ENCODE results near the gene INPP5A.

The INPP5A gene

DNA sequence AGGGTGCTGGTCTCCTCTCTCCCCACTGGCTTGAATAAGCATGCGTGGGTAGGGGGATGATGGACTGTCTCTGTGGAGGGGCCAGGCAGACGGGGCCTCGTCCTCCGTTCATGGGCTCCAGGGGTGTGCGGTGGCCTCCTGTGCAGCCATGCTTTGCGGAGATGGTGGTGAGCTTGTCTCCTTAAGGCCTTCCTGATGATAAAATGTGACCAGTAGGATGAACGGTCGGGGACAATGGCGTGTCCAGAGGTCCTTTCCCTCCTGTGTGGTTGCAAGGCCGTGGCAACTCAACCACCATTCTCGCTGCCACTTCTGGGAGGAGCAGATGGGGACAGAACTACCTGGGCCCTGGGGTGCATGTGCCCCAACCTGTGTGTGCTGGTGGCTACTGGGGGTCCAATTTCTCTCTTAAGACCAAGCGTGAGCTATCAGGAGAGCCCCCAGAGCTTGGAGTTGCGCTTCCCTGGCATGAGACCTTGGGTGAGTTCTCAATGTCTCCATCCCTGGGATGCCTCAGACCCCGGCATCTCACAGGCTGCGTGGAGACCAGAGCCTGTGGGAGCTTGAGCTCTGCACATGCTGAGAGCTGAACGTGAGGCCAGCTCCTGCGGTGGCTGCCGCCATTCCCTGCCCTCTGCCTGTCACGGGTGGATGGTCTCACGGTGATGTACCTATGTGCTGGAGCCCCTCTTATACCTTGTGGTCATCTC, 112.2 kb downstream of the INPP5A start:
- in situ Hi-C loops (cut with MboI; ENCODE audit: low sequenced_read_pairs, unreplicated experiment) = loop anchor here (25.0 kb wide), 1 partner anchor 438 kb away; no protein-coding TSS in a partner anchor
- TF ChIP-seq, protein P1, sequence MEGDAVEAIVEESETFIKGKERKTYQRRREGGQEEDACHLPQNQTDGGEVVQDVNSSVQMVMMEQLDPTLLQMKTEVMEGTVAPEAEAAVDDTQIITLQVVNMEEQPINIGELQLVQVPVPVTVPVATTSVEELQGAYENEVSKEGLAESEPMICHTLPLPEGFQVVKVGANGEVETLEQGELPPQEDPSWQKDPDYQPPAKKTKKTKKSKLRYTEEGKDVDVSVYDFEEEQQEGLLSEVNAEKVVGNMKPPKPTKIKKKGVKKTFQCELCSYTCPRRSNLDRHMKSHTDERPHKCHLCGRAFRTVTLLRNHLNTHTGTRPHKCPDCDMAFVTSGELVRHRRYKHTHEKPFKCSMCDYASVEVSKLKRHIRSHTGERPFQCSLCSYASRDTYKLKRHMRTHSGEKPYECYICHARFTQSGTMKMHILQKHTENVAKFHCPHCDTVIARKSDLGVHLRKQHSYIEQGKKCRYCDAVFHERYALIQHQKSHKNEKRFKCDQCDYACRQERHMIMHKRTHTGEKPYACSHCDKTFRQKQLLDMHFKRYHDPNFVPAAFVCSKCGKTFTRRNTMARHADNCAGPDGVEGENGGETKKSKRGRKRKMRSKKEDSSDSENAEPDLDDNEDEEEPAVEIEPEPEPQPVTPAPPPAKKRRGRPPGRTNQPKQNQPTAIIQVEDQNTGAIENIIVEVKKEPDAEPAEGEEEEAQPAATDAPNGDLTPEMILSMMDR (IDR thresholded peaks at IDR 0.05; ENCODE audit: borderline replicate concordance, control extremely low read depth, extremely low read depth, insufficient read depth, missing control alignments) = no peak
- no peak for DNase-seq (ENCODE audit: low spot score)

DNA sequence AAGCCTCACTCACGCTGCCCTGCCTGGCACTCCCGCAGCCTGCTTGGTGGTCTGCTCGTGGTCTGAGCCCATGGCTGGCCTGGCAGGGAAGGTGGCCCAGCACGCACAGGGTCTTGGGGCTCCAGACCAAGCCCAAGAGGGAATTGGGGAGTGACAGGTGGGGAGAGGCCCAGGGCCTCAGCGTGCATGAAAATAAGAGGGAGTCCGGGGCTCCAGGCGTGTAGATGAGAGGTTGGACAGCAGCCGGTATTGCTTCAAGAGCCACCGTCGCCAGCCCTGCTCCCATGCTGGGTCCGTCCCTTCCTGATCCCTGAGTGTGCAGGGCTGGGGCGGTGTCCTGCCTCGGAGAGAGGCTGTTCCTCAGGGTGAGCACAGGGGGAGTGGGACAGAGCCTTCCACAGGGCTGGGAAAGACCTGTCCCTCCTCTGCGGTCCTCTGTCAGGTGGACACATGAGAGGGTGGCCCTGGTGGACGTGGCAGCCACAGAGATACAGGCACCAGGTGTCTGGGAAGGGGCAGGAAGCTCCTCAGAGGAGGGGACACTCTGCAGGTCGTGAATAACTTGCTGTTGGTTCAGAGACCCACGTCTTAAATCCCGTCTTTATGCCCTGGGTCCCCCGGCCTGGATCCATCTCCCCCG, 113.1 kb downstream of the INPP5A start:
- in situ Hi-C loops (cut with MboI; ENCODE audit: low sequenced_read_pairs, unreplicated experiment) = no loop called here
- no peak for DNase-seq (ENCODE audit: low spot score)

DNA sequence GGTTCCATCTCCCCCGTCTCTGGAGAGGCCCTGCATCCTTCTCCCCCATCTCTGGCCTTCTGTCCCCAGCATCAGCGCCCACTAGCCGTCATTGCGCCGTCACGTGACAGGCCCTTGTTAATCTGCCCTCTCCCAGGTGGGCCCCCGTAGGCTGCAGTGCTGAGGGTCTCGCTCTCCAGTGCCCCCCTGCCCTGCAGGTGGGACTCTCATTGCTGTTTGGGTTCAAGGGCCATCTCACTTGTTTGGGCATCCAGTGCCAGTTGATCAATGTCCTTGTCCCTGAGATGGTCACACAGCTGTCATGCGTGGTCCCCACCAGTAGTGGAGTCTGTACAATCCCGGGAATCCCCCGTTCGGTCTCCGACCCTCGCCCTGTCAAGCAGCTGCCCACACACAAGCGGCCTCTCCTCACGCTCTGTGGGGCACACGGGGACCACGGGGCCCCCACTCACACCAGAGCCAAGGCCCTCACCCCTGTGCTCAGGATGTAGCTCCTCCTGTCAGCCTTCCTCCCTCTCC, 114.0 kb downstream of the INPP5A start:
- TF ChIP-seq, protein P1 (IDR thresholded peaks at IDR 0.05; ENCODE audit: borderline replicate concordance, control extremely low read depth, extremely low read depth, insufficient read depth, missing control alignments) = no peak
- no peak for DNase-seq (ENCODE audit: low spot score)
- in situ Hi-C loops (cut with MboI; ENCODE audit: low sequenced_read_pairs, unreplicated experiment) = no loop called here

More for the DNA sequence above, 113.1 kb downstream of the INPP5A start:
- TF ChIP-seq, protein P1 (IDR thresholded peaks at IDR 0.05; ENCODE audit: borderline replicate concordance, control extremely low read depth, extremely low read depth, insufficient read depth, missing control alignments) = no peak

DNA sequence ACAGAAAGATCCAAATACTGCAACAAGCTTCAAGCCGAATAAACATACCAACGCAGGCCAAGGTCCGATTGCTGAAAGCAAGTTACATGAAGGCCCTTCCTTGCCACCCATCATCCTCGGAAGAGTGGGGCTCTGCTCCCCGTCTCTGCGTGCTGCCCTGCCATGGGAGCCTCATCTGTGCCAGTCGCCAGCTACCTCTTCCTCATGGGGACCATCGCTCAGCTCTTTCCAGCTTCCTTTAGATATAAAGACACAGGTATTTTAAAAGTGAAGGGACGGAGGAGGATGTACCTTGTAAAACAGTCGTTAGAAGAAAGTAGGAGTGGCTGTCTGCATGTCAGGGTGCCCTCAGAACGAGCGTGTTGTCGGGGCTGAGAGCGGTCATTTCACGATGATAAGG, 114.9 kb downstream of the INPP5A start:
- in situ Hi-C loops (cut with MboI; ENCODE audit: low sequenced_read_pairs, unreplicated experiment) = no loop called here
- DNase-seq (ENCODE audit: low spot score) = no peak
- TF ChIP-seq, protein P1 (IDR thresholded peaks at IDR 0.05; ENCODE audit: borderline replicate concordance, control extremely low read depth, extremely low read depth, insufficient read depth, missing control alignments) = no peak

DNA sequence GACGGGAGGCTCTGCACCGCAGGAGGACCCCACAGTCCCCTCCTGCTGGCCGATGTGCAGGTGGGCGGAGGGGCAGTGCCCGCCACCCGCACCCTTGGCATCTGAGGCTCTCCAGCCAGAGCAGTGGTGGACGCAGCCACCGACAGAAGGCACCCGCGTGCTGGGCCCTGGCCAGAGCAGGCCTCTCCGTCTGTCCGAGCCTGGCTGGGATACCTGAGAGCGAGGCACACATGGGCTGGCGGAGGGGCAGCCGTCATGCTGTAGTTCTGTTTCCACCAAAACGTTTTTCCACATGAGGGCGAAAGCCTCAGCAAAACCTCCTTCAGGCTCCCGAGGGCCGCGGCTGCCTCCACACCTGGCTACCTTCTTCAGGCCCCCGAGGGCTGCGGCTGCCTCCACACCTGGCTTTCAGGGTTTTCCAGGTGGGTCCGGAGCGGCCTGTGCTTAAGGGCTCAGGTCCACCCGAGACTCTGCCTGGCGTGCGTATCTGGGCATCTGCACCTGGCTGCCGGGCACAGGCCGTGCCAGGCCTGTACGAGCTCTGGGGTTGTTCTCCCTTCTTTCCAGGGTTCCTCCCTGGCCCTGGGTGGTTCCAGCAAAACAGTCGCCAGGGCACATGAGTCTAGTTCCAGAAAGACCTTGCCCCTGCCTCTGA, 115.5 kb downstream of the INPP5A start:
- no peak for DNase-seq (ENCODE audit: low spot score)
- in situ Hi-C loops (cut with MboI; ENCODE audit: low sequenced_read_pairs, unreplicated experiment) = no loop called here
- TF ChIP-seq, protein P1 (IDR thresholded peaks at IDR 0.05; ENCODE audit: borderline replicate concordance, control extremely low read depth, extremely low read depth, insufficient read depth, missing control alignments) = no peak

DNA sequence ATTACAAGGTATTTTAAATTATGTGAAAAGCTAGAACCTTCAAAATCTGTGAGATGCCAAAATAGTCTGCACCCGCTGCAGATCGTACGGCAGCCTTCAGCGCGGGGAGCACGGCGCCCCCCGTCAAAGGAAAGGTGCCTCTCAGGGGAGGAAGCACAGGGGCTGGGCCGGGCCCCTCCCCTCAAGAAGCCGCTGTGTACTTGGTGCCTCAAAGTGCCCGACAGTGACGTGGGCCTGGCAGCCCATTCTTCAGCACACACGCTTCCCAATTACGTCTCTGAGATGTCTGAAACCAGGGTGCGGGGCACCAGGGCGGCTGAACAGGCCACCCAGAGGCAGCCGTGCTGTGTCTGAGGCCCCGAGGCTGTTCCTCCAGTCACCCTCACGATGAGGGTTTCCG, 116.1 kb downstream of the INPP5A start:
- in situ Hi-C loops (cut with MboI; ENCODE audit: low sequenced_read_pairs, unreplicated experiment) = no loop called here
- TF ChIP-seq, protein P1 (IDR thresholded peaks at IDR 0.05; ENCODE audit: borderline replicate concordance, control extremely low read depth, extremely low read depth, insufficient read depth, missing control alignments) = no peak
- DNase-seq (ENCODE audit: low spot score) = no peak

All from GM13976 (cell line).